ENCODE results near the gene PSTPIP1. TPM values are rescaled to one million over a fixed set of nuclear protein-coding genes. Genes with fewer than 3 reads are reported as not detected.
A peak's percentile ranks its signal among the peaks of the same experiment; 100 is the strongest.

Gene PSTPIP1
- total and polyA plus RNA-seq, 2 experiments from 2014 or later: 0.80 to 3.7 TPM

DNA sequence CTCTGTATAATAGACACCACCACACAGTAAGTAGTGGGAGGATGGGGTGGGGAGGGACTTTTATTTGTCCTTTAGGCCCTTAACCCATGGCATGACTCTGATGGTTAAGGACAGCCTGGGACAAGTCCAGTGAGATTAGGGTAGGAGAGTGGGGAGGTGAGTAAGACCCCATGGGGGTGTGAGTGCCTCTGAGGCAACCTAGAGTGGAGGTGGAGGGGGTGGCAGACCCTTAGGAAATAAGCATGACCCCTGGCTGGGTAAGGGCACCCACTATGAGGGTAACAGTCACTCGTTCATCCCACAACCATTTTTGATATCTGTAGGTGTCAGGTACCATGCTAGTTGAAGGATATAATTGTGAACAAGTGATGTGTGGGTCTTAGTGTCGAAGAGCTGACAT, 21.0 kb upstream of the PSTPIP1 start:
- no peak overlapping the region for H3K27ac ChIP-seq (ENCODE audit: low read depth)
- no peak overlapping the region for H3K4me3 ChIP-seq
- H3K9me2 ChIP-seq (ENCODE audit: insufficient read depth): peaks cover 6% of the 10 kb centered on the region; the same call in 1 of the 2 replicates
- no peaks in the 10 kb centered on the region for H3K79me2 ChIP-seq (replicated peaks; ENCODE audit: insufficient read depth)
- Mint-ChIP-seq H3K4me3 (no peak overlapping the region), H3K27ac (no peak overlapping the region), H3K4me1 (peaks cover 5% of the 10 kb centered on the region), H3K9me3 (no peaks in the 10 kb centered on the region), H3K27me3 (ENCODE audit: insufficient read depth, low read depth, poor library complexity) (no peaks in the 10 kb centered on the region), H3K36me3 (ENCODE audit: low read depth) (no peaks in the 10 kb centered on the region; the same call in 2 of the 3 replicates)
- no peaks in the 10 kb centered on the region for H3F3A ChIP-seq (replicated peaks; ENCODE audit: low read depth)
- ATAC-seq (no peak), DNase-seq (ENCODE audit: low spot score) (no peak)
- peaks cover 4% of the 10 kb centered on the region; the same call in 1 of the 2 replicates for H3K4me1 ChIP-seq (ENCODE audit: insufficient read depth)
- 0 out of 2 replicates have a peak overlapping the region, but pooled peaks have one; percentile 49 for H3K4me2 ChIP-seq
- H3K27me3 ChIP-seq (ENCODE audit: insufficient read depth): no peaks in the 10 kb centered on the region
- TF ChIP-seq EZH2phosphoT487 (IDR thresholded peaks at IDR 0.05; ENCODE audit: unreplicated experiment) (no peak), JUNB (IDR thresholded peaks at IDR 0.05; ENCODE audit: unreplicated experiment) (no peak), CREB1 (CRISPR knock-in tag; IDR thresholded peaks at IDR 0.05; ENCODE audit: low read depth) (no peak), EZH2 (IDR thresholded peaks at IDR 0.05; ENCODE audit: low read depth, unreplicated experiment) (no peak), ZNF114 (CRISPR knock-in tag; IDR thresholded peaks at IDR 0.05) (no peak), NANOG (IDR thresholded peaks at IDR 0.05; ENCODE audit: borderline replicate concordance) (no peak), ZNF331 (CRISPR knock-in tag; IDR thresholded peaks at IDR 0.05; ENCODE audit: low read depth) (no peak)
- H4K20me1 ChIP-seq (replicated peaks; ENCODE audit: insufficient read depth): no peaks in the 10 kb centered on the region
- H3K36me3 ChIP-seq (ENCODE audit: insufficient read depth): no peaks in the 10 kb centered on the region
- peak overlapping the region; percentile 94 for H2AFZ ChIP-seq

DNA sequence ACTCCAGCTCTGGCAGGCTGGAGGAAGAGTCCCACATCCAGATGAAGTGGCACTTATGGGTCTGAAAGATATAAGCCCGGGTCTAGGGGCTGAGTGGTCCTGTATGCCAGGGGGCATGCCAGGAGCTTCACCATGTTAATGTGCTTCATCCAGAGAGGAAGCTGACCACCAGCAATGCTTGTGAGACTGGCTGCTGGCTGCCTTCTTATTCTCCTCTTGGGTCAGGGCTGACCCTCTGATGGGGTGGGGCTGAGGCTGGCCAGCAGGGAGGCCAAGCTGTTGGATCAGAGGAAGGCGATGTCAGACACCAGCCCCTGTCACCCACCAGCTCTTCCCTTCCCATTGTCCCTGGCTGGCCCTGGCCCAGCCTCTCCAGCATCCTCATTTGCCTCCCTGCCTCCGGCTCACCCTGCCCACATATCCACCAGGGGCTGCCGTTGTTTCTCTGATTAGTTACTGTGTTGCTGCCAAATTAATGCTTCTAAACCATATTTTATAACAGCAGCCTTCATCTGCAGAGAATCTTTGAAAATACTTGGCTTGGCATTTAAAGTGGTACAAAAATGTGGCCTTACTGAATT, 20.4 kb upstream of the PSTPIP1 start:
- H3K4me1 ChIP-seq (ENCODE audit: insufficient read depth): peaks cover 4% of the 10 kb centered on the region; the same call in 1 of the 2 replicates
- no peaks in the 10 kb centered on the region for H3K27me3 ChIP-seq (ENCODE audit: insufficient read depth)
- Mint-ChIP-seq H3K27me3 (ENCODE audit: insufficient read depth, low read depth, poor library complexity) (no peaks in the 10 kb centered on the region), H3K27ac (no peak overlapping the region), H3K36me3 (ENCODE audit: low read depth) (no peaks in the 10 kb centered on the region; the same call in 2 of the 3 replicates), H3K4me1 (peaks cover 5% of the 10 kb centered on the region), H3K4me3 (no peak overlapping the region), H3K9me3 (peaks cover 2% of the 10 kb centered on the region; the same call in 1 of the 3 replicates)
- no peaks in the 10 kb centered on the region for H4K20me1 ChIP-seq (replicated peaks; ENCODE audit: insufficient read depth)
- H3K79me2 ChIP-seq (replicated peaks; ENCODE audit: insufficient read depth): no peaks in the 10 kb centered on the region
- DNase-seq (ENCODE audit: low spot score) (no peak), ATAC-seq (no peak)
- TF ChIP-seq, protein P1, sequence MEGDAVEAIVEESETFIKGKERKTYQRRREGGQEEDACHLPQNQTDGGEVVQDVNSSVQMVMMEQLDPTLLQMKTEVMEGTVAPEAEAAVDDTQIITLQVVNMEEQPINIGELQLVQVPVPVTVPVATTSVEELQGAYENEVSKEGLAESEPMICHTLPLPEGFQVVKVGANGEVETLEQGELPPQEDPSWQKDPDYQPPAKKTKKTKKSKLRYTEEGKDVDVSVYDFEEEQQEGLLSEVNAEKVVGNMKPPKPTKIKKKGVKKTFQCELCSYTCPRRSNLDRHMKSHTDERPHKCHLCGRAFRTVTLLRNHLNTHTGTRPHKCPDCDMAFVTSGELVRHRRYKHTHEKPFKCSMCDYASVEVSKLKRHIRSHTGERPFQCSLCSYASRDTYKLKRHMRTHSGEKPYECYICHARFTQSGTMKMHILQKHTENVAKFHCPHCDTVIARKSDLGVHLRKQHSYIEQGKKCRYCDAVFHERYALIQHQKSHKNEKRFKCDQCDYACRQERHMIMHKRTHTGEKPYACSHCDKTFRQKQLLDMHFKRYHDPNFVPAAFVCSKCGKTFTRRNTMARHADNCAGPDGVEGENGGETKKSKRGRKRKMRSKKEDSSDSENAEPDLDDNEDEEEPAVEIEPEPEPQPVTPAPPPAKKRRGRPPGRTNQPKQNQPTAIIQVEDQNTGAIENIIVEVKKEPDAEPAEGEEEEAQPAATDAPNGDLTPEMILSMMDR (conservative IDR thresholded peaks at IDR 0.05; ENCODE audit: low read depth in 2 of 2): peak in 1 of 2 experiments; percentile 16; a peak in 2 of 4 replicates
- TF ChIP-seq, protein P2, sequence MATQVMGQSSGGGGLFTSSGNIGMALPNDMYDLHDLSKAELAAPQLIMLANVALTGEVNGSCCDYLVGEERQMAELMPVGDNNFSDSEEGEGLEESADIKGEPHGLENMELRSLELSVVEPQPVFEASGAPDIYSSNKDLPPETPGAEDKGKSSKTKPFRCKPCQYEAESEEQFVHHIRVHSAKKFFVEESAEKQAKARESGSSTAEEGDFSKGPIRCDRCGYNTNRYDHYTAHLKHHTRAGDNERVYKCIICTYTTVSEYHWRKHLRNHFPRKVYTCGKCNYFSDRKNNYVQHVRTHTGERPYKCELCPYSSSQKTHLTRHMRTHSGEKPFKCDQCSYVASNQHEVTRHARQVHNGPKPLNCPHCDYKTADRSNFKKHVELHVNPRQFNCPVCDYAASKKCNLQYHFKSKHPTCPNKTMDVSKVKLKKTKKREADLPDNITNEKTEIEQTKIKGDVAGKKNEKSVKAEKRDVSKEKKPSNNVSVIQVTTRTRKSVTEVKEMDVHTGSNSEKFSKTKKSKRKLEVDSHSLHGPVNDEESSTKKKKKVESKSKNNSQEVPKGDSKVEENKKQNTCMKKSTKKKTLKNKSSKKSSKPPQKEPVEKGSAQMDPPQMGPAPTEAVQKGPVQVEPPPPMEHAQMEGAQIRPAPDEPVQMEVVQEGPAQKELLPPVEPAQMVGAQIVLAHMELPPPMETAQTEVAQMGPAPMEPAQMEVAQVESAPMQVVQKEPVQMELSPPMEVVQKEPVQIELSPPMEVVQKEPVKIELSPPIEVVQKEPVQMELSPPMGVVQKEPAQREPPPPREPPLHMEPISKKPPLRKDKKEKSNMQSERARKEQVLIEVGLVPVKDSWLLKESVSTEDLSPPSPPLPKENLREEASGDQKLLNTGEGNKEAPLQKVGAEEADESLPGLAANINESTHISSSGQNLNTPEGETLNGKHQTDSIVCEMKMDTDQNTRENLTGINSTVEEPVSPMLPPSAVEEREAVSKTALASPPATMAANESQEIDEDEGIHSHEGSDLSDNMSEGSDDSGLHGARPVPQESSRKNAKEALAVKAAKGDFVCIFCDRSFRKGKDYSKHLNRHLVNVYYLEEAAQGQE (IDR thresholded peaks at IDR 0.05; ENCODE audit: unreplicated experiment): no peak
- TF ChIP-seq CREB1 (CRISPR knock-in tag; IDR thresholded peaks at IDR 0.05; ENCODE audit: low read depth) (no peak), POLR2AphosphoS5 (IDR thresholded peaks at IDR 0.05; ENCODE audit: low read depth) (no peak), NANOG (IDR thresholded peaks at IDR 0.05; ENCODE audit: borderline replicate concordance) (no peak), JUNB (IDR thresholded peaks at IDR 0.05; ENCODE audit: unreplicated experiment) (no peak)
- H3K9me2 ChIP-seq (ENCODE audit: insufficient read depth): peaks cover 6% of the 10 kb centered on the region; the same call in 1 of the 2 replicates
- no peak overlapping the region for H3K4me3 ChIP-seq
- H3K4me2 ChIP-seq: no peak overlapping the region
- H3F3A ChIP-seq (replicated peaks; ENCODE audit: low read depth): no peaks in the 10 kb centered on the region
- H3K27ac ChIP-seq (ENCODE audit: low read depth): no peak overlapping the region
- H3K36me3 ChIP-seq (ENCODE audit: insufficient read depth): no peaks in the 10 kb centered on the region
- H2AFZ ChIP-seq: no peak overlapping the region
